ENCODE measurements around the gene ZNF75A. TPM values are rescaled to one million over a fixed set of nuclear protein-coding genes. Genes with fewer than 3 reads are reported as not detected.

Gene ZNF75A
- total and polyA plus RNA-seq, 9 of the 15 experiments (the other 6 are each of a cell fraction or from before 2014, with no cell fraction given), result 7.2 to 24.5 (median 17.1) TPM

GRCh38 chr16:3283543-3284447, 21.5 kb upstream of the ZNF75A start (continued):
- no peak for TF ChIP-seq PREB (CRISPR knock-in tag; IDR thresholded peaks at IDR 0.05)
- no peak for TF ChIP-seq ZNF696 (CRISPR knock-in tag; conservative IDR thresholded peaks at IDR 0.05)
- TF ChIP-seq, protein P1, sequence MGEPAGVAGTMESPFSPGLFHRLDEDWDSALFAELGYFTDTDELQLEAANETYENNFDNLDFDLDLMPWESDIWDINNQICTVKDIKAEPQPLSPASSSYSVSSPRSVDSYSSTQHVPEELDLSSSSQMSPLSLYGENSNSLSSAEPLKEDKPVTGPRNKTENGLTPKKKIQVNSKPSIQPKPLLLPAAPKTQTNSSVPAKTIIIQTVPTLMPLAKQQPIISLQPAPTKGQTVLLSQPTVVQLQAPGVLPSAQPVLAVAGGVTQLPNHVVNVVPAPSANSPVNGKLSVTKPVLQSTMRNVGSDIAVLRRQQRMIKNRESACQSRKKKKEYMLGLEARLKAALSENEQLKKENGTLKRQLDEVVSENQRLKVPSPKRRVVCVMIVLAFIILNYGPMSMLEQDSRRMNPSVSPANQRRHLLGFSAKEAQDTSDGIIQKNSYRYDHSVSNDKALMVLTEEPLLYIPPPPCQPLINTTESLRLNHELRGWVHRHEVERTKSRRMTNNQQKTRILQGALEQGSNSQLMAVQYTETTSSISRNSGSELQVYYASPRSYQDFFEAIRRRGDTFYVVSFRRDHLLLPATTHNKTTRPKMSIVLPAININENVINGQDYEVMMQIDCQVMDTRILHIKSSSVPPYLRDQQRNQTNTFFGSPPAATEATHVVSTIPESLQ (CRISPR knock-in tag; IDR thresholded peaks at IDR 0.05), result no peak
- no peak for TF ChIP-seq NR2C1 (IDR thresholded peaks at IDR 0.05)
- no peak for TF ChIP-seq NR2C1 (tag; IDR thresholded peaks at IDR 0.05)
- no peak for TF ChIP-seq ZBTB8A (IDR thresholded peaks at IDR 0.05; ENCODE audit: partially characterized antibody)
- TF ChIP-seq BCOR (IDR thresholded peaks at IDR 0.05), result peak; percentile 20; the same call in 1 of the 2 replicates
- TF ChIP-seq ZNF668 (CRISPR knock-in tag; IDR thresholded peaks at IDR 0.05), result no peak
- TF ChIP-seq TCFL5 (CRISPR knock-in tag; conservative IDR thresholded peaks at IDR 0.05), result no peak
- TF ChIP-seq, protein P2, sequence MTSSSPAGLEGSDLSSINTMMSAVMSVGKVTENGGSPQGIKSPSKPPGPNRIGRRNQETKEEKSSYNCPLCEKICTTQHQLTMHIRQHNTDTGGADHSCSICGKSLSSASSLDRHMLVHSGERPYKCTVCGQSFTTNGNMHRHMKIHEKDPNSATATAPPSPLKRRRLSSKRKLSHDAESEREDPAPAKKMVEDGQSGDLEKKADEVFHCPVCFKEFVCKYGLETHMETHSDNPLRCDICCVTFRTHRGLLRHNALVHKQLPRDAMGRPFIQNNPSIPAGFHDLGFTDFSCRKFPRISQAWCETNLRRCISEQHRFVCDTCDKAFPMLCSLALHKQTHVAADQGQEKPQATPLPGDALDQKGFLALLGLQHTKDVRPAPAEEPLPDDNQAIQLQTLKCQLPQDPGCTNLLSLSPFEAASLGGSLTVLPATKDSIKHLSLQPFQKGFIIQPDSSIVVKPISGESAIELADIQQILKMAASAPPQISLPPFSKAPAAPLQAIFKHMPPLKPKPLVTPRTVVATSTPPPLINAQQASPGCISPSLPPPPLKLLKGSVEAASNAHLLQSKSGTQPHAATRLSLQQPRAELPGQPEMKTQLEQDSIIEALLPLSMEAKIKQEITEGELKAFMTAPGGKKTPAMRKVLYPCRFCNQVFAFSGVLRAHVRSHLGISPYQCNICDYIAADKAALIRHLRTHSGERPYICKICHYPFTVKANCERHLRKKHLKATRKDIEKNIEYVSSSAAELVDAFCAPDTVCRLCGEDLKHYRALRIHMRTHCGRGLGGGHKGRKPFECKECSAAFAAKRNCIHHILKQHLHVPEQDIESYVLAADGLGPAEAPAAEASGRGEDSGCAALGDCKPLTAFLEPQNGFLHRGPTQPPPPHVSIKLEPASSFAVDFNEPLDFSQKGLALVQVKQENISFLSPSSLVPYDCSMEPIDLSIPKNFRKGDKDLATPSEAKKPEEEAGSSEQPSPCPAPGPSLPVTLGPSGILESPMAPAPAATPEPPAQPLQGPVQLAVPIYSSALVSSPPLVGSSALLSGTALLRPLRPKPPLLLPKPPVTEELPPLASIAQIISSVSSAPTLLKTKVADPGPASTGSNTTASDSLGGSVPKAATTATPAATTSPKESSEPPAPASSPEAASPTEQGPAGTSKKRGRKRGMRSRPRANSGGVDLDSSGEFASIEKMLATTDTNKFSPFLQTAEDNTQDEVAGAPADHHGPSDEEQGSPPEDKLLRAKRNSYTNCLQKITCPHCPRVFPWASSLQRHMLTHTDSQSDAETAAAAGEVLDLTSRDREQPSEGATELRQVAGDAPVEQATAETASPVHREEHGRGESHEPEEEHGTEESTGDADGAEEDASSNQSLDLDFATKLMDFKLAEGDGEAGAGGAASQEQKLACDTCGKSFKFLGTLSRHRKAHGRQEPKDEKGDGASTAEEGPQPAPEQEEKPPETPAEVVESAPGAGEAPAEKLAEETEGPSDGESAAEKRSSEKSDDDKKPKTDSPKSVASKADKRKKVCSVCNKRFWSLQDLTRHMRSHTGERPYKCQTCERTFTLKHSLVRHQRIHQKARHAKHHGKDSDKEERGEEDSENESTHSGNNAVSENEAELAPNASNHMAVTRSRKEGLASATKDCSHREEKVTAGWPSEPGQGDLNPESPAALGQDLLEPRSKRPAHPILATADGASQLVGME (CRISPR knock-in tag; IDR thresholded peaks at IDR 0.05), result peak; percentile 84; the same call in 1 of the 2 replicates
- no peak for TF ChIP-seq RAD21 (CRISPR knock-in tag; conservative IDR thresholded peaks at IDR 0.05 in 1 of 2, IDR thresholded peaks at IDR 0.05 in 1 of 2)
- TF ChIP-seq, protein P3, sequence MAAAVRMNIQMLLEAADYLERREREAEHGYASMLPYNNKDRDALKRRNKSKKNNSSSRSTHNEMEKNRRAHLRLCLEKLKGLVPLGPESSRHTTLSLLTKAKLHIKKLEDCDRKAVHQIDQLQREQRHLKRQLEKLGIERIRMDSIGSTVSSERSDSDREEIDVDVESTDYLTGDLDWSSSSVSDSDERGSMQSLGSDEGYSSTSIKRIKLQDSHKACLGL (CRISPR knock-in tag; IDR thresholded peaks at IDR 0.05; ENCODE audit: borderline replicate concordance, poor library complexity, severe bottlenecking), result peak; percentile 76
- TF ChIP-seq FOXA3 (CRISPR knock-in tag; conservative IDR thresholded peaks at IDR 0.05 in 1 of 2, IDR thresholded peaks at IDR 0.05 in 1 of 2), result 0 out of 4 replicates have a peak, but pooled peaks of 1 of the 2 experiments have one; percentile 22
- no peak for TF ChIP-seq ZNF699 (CRISPR knock-in tag; IDR thresholded peaks at IDR 0.05; ENCODE audit: insufficient replicate concordance)
- 0 out of 4 replicates have a peak, but pooled peaks of 1 of the 2 experiments have one; percentile 63 for TF ChIP-seq SRF (CRISPR knock-in tag; IDR thresholded peaks at IDR 0.05)
